Measurements from ENCODE around the gene NELFCD.

NELFCD gene

DNA sequence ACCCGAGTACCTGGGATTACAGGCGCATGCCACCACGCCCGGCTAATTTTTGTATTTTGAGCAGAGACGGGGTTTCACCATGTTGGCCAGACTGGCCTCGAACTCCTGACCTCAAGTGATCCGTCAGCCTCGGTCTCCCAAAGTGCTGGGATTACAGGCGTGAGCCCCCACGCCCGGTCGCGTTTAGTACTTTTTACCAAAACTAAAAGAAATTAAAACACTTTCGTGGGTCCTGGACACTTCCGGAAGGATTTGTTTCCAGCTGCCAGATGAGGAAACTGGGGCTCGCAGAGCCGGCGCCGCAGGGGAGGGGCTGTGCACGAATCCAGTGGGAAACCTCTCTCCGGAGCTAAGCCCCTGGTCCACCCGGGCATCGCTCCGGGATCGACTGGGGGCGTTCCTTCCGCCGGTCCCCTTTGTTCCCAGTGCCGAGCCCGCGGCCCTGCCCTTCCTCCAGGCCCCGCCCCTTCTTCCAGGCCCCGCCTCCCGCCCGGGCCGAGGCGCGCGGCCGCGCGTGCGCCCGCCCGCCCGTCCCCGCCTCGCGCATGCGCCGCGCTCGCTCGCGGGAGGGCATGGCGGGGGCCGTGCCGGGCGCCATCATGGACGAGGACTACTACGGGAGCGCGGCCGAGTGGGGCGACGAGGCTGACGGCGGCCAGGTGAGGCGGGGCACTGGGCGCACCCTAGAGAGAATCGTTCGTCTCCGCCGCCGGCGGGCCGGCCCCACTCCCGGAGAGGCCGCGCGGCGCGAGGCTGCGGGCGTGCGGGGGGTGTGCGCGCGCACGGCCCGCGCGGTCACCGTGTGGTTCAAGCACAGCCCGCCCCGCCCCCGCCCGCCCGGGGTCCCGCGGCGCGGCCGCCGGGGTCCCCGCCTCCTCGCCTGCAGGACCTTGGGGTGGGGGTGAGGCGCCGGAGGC lies at the start of gene NELFCD:
Gene NELFCD, plus strand, starts transcription at position 546 of the 917 bp plus-strand sequence. Its CDS starts 54 bp downstream, at position 600.
- peak within 1 kb of the TSS; percentile 79 for H3K4me3 ChIP-seq (ENCODE audit: low read length)
- peak; percentile 79 for DNase-seq (ENCODE audit: low read depth)
- TF ChIP-seq, protein P1, sequence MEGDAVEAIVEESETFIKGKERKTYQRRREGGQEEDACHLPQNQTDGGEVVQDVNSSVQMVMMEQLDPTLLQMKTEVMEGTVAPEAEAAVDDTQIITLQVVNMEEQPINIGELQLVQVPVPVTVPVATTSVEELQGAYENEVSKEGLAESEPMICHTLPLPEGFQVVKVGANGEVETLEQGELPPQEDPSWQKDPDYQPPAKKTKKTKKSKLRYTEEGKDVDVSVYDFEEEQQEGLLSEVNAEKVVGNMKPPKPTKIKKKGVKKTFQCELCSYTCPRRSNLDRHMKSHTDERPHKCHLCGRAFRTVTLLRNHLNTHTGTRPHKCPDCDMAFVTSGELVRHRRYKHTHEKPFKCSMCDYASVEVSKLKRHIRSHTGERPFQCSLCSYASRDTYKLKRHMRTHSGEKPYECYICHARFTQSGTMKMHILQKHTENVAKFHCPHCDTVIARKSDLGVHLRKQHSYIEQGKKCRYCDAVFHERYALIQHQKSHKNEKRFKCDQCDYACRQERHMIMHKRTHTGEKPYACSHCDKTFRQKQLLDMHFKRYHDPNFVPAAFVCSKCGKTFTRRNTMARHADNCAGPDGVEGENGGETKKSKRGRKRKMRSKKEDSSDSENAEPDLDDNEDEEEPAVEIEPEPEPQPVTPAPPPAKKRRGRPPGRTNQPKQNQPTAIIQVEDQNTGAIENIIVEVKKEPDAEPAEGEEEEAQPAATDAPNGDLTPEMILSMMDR (IDR thresholded peaks at IDR 0.05; ENCODE audit: insufficient read depth, low read depth, low read length, missing control alignments) = no peak

- TF ChIP-seq, protein P1 (IDR thresholded peaks at IDR 0.05; ENCODE audit: insufficient read depth, low read depth, low read length, missing control alignments) = no peak
- DNase-seq (ENCODE audit: low read depth) = no peak
- H3K4me3 ChIP-seq (ENCODE audit: low read length) = no peak overlapping the region
Measured at GRCh38 chr20:58932170-58932569, 48.9 kb upstream of the NELFCD start.

DNA sequence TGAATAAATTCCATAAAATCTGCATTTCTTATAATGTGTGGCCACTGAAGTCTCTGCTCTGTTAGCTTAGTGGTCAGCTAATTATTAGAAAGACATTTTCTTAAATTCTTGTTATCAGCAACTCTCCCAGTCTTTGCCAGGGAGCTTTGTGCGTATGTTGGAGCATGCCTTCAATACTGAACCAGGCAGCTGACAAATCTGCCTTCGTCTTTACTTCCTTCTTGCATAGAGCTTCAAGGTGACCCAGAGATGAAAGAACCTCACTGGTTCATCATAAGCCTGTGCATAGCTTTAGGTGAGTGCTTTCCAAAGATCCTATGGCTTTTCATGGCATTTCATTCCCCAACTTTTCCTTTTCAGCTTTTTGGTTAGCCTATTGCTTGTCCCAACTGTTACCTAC lies 43.0 kb upstream of the NELFCD start:
- DNase-seq (ENCODE audit: low read depth) = no peak
- H3K4me3 ChIP-seq (ENCODE audit: low read length) = no peak overlapping the region
- TF ChIP-seq, protein P1 (IDR thresholded peaks at IDR 0.05; ENCODE audit: insufficient read depth, low read depth, low read length, missing control alignments) = no peak

GRCh38 chr20:58938541-58938940 lies 42.5 kb upstream of the NELFCD start:
- no peak for DNase-seq (ENCODE audit: low read depth)
- TF ChIP-seq, protein P1 (IDR thresholded peaks at IDR 0.05; ENCODE audit: insufficient read depth, low read depth, low read length, missing control alignments) = no peak
- H3K4me3 ChIP-seq (ENCODE audit: low read length) = no peak overlapping the region

DNA sequence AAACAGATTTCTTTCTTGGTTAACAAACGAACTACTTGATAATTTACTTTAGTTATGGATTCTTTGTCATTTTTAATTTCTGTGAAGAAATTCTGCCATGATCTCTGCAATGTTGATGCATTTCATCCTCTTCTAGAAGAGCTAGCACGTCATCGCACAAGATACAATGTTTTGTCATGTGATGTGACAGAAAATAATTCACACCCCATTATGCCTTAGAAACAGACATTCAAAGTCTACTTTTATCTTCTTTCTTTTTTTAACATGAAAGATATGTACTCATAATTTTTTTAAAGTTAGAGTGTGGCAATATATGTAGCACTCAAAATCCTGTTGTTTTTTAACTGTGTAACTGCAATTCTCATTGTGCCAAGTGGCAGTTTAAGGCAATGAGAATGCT lies 39.6 kb upstream of the NELFCD start:
- no peak overlapping the region for H3K4me3 ChIP-seq (ENCODE audit: low read length)
- TF ChIP-seq, protein P1 (IDR thresholded peaks at IDR 0.05; ENCODE audit: insufficient read depth, low read depth, low read length, missing control alignments) = no peak
- no peak for DNase-seq (ENCODE audit: low read depth)

GRCh38 chr20:58942549-58942948 lies 38.5 kb upstream of the NELFCD start:
- TF ChIP-seq, protein P1 (IDR thresholded peaks at IDR 0.05; ENCODE audit: insufficient read depth, low read depth, low read length, missing control alignments) = no peak
- no peak overlapping the region for H3K4me3 ChIP-seq (ENCODE audit: low read length)
- DNase-seq (ENCODE audit: low read depth) = no peak

Measured in epithelial cell of esophagus (primary cell).